Measurements from ENCODE around the gene C1orf232. TPM values are rescaled to one million over a fixed set of nuclear protein-coding genes. Genes with fewer than 3 reads are reported as not detected.

The C1orf232 gene
- polyA plus RNA-seq, 3 donors, result not detected

DNA sequence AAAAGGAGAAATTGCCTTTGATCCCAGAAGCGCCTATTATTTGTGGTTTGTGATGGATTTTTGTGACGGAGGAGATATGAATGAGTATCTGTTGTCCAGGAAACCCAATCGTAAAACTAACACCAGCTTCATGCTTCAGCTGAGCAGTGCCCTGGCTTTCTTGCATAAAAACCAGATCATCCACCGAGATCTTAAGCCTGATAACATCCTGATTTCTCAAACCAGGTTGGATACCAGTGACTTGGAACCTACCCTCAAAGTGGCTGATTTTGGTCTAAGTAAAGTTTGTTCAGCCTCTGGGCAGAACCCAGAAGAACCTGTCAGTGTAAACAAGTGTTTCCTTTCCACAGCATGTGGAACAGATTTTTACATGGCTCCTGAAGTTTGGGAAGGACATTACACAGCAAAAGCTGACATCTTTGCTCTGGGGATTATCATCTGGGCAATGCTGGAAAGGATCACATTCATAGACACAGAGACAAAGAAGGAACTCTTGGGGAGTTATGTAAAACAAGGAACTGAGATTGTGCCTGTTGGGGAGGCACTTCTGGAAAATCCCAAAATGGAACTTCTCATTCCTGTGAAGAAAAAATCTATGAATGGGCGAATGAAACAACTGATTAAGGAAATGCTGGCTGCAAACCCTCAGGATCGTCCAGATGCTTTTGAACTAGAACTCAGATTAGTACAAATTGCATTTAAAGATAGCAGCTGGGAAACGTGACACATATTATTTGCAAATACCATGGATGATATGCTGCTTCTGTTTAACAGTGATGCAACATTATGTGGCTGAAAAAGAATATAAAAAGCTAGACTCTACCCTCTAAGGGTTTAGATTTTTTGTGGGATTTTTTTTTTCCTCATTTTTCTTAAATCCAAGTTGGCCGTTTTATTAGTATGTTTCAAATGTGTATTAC is 46.6 kb downstream of the C1orf232 start:
- peak overlapping the region; percentile 51 for H3K4me2 ChIP-seq (replicated peaks; ENCODE audit: extremely low read depth, low read length, poor library complexity, severe bottlenecking)
- no peaks in the 10 kb centered on the region for H4K20me1 ChIP-seq (ENCODE audit: insufficient read depth, low read length)
- TF ChIP-seq, protein P1, sequence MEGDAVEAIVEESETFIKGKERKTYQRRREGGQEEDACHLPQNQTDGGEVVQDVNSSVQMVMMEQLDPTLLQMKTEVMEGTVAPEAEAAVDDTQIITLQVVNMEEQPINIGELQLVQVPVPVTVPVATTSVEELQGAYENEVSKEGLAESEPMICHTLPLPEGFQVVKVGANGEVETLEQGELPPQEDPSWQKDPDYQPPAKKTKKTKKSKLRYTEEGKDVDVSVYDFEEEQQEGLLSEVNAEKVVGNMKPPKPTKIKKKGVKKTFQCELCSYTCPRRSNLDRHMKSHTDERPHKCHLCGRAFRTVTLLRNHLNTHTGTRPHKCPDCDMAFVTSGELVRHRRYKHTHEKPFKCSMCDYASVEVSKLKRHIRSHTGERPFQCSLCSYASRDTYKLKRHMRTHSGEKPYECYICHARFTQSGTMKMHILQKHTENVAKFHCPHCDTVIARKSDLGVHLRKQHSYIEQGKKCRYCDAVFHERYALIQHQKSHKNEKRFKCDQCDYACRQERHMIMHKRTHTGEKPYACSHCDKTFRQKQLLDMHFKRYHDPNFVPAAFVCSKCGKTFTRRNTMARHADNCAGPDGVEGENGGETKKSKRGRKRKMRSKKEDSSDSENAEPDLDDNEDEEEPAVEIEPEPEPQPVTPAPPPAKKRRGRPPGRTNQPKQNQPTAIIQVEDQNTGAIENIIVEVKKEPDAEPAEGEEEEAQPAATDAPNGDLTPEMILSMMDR (IDR thresholded peaks at IDR 0.05), result no peak
- peaks cover 68% of the 10 kb centered on the region for H3K4me1 Mint-ChIP-seq
- H3K27me3 ChIP-seq (ENCODE audit: control insufficient read depth in 2 of 2, insufficient read depth in 2 of 2, low read length in 2 of 2), result no peaks in the 10 kb centered on the region
- no peaks in the 10 kb centered on the region for H3K27me3 Mint-ChIP-seq (ENCODE audit: low read depth in 3 of 3)
- H2AFZ ChIP-seq (ENCODE audit: insufficient read depth, low read depth, low read length, poor library complexity, severe bottlenecking), result peak overlapping the region; percentile 2
- no peak overlapping the region for H3K9ac ChIP-seq (ENCODE audit: insufficient read depth, low read length, poor library complexity, severe bottlenecking)
- WGBS (ENCODE audit: insufficient coverage), result 0% methylated on average over 2 of the region's 8 CpGs
- peaks cover 0 to 2% (median 0%) of the 10 kb centered on the region in 7 donors for H3K9me3 Mint-ChIP-seq
- no peaks in the 10 kb centered on the region for H3K9me3 ChIP-seq (replicated peaks in 1 of 2; ENCODE audit: control insufficient read depth in 1 of 2, insufficient read depth in 1 of 2, low read length in 2 of 2)
- peak; percentile 21 to 77 (median 59) for DNase-seq
- peak overlapping the region in 1 of 3 experiments; percentile 29 for H3K4me3 ChIP-seq (replicated peaks in 1 of 3; ENCODE audit: low read depth in 2 of 3, low read length in 3 of 3)
- peaks cover 13 to 23% of the 10 kb centered on the region in 2 donors for H3K36me3 ChIP-seq (replicated peaks in 1 of 2; ENCODE audit: control insufficient read depth in 1 of 2, insufficient read depth in 2 of 2, low read length in 2 of 2)
- H3K4me1 ChIP-seq (ENCODE audit: control insufficient read depth in 1 of 2, insufficient read depth in 2 of 2, low read length in 2 of 2), result peaks cover 51 to 73% of the 10 kb centered on the region in 2 donors
- no peak overlapping the region for H3K4me3 Mint-ChIP-seq
- intact Hi-C loops (cut with micrococcal nuclease), result loop anchor here in 1 of 2 donors (5.0 kb wide), 1 partner anchor 40 kb away; no protein-coding TSS in a partner anchor
- H3K79me2 ChIP-seq (ENCODE audit: insufficient read depth, low read length), result peaks cover 57% of the 10 kb centered on the region
- peak overlapping the region in 1 of 2 donors; percentile 77 for H3K27ac ChIP-seq (ENCODE audit: low read depth in 1 of 2, low read length in 2 of 2)
- peak overlapping the region; percentile 47 to 84 (median 63) for H3K27ac Mint-ChIP-seq
- H3K36me3 Mint-ChIP-seq, result peaks cover 18 to 31% of the 10 kb centered on the region in 2 donors

GRCh38 chr1:26119892-26120608 is 48.7 kb downstream of the C1orf232 start:
- H2AFZ ChIP-seq (ENCODE audit: insufficient read depth, low read depth, low read length, poor library complexity, severe bottlenecking), result no peak overlapping the region
- peaks cover 17 to 38% of the 10 kb centered on the region in 2 donors for H3K36me3 ChIP-seq (replicated peaks in 1 of 2; ENCODE audit: control insufficient read depth in 1 of 2, insufficient read depth in 2 of 2, low read length in 2 of 2)
- H3K27ac ChIP-seq (ENCODE audit: low read depth in 1 of 2, low read length in 2 of 2), result peak overlapping the region in 1 of 2 donors; percentile 53
- peaks cover 35 to 52% of the 10 kb centered on the region in 2 donors for H3K4me1 ChIP-seq (ENCODE audit: control insufficient read depth in 1 of 2, insufficient read depth in 2 of 2, low read length in 2 of 2)
- H3K4me2 ChIP-seq (replicated peaks; ENCODE audit: extremely low read depth, low read length, poor library complexity, severe bottlenecking), result peak overlapping the region; percentile 2
- H3K27me3 ChIP-seq (ENCODE audit: control insufficient read depth in 2 of 2, insufficient read depth in 2 of 2, low read length in 2 of 2), result no peaks in the 10 kb centered on the region
- no peaks in the 10 kb centered on the region for H3K9me3 ChIP-seq (replicated peaks in 1 of 2; ENCODE audit: control insufficient read depth in 1 of 2, insufficient read depth in 1 of 2, low read length in 2 of 2)
- H3K4me3 ChIP-seq (replicated peaks in 1 of 3; ENCODE audit: low read depth in 2 of 3, low read length in 3 of 3), result no peak overlapping the region
- no peak for DNase-seq
- Mint-ChIP-seq H3K27ac (peak overlapping the region in 6 of 7 donors; percentile 18 to 83 (median 60)), H3K4me3 (peak overlapping the region in 1 of 2 donors; percentile 31), H3K4me1 (peaks cover 49% of the 10 kb centered on the region), H3K27me3 (ENCODE audit: low read depth in 3 of 3) (no peaks in the 10 kb centered on the region), H3K36me3 (peaks cover 20 to 43% of the 10 kb centered on the region in 2 donors), H3K9me3 (peaks cover 0 to 2% (median 0%) of the 10 kb centered on the region in 7 donors)
- H4K20me1 ChIP-seq (ENCODE audit: insufficient read depth, low read length), result no peaks in the 10 kb centered on the region
- H3K79me2 ChIP-seq (ENCODE audit: insufficient read depth, low read length), result peaks cover 66% of the 10 kb centered on the region
- TF ChIP-seq, protein P1 (IDR thresholded peaks at IDR 0.05), result no peak
- 10% methylated on average over 3 of the region's 9 CpGs for WGBS (ENCODE audit: insufficient coverage)
- intact Hi-C loops (cut with micrococcal nuclease), result loop anchor here in 1 of 2 donors (5.0 to 10.0 kb wide), 2 partner anchors 42 to 195 kb away; partner anchors contain the start of gene CD52
- H3K9ac ChIP-seq (ENCODE audit: insufficient read depth, low read length, poor library complexity, severe bottlenecking), result no peak overlapping the region
